Stimulated activated CD8-positive, alpha-beta memory T cell treated with anti-CD3 and anti-CD28 coated beads, Interleukin-7, amount 100 ng/mL, for 48 hours (primary cell): ENCODE results near the gene CHRNB4.
"Not testable (repeated sequence)": the region's sequence is repeated elsewhere in the genome, so short reads cannot be mapped to it uniquely, and the experiment has no call there.

Experiments used
- DNase-seq, 2 donors: peaks; one replicate each; pipeline ENCODE4 v3.0.0-alpha.2; 2020; ENCODE audit warnings: low read depth in 1 of 2; ENCODE audit errors: extremely low read depth in 1 of 2

CHRNB4 gene, protein sequence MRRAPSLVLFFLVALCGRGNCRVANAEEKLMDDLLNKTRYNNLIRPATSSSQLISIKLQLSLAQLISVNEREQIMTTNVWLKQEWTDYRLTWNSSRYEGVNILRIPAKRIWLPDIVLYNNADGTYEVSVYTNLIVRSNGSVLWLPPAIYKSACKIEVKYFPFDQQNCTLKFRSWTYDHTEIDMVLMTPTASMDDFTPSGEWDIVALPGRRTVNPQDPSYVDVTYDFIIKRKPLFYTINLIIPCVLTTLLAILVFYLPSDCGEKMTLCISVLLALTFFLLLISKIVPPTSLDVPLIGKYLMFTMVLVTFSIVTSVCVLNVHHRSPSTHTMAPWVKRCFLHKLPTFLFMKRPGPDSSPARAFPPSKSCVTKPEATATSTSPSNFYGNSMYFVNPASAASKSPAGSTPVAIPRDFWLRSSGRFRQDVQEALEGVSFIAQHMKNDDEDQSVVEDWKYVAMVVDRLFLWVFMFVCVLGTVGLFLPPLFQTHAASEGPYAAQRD

GRCh38 chr15:78641102-78641748 is at the start of gene CHRNB4:
Gene CHRNB4, minus strand, starts transcription at chr15:78641210. Its CDS starts 77 bp downstream, at chr15:78641133.
- DNase-seq = no peak

- no peak for DNase-seq
Measured at GRCh38 chr15:78689626-78690025, 48.6 kb upstream of the CHRNB4 start.

- no peak for DNase-seq
Measured at GRCh38 chr15:78685925-78686324, 44.9 kb upstream of the CHRNB4 start.

- no peak for DNase-seq
Measured at GRCh38 chr15:78685159-78685921, 44.3 kb upstream of the CHRNB4 start.

DNA sequence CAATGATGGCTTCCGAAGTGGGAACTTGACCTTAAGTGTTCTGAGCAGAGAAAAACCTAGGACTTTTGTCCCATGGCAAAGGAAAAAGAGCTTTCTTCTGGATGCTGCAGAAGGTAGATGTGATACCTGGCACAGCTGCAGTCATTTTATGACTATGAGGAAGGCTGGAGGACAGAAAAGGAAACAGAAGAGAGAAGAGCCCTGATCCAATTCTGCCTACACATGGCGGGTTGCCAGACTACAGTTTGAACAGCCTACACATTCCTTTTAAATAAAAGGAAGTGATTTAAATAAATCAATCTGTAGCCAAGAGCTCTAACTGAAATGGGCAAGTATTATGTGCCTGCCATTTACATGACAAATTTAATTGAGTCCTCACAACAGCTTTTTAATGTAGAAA is 43.6 kb upstream of the CHRNB4 start:
- DNase-seq = no peak

GRCh38 chr15:78683599-78683998 is 42.6 kb upstream of the CHRNB4 start:
- DNase-seq = not testable (repeated sequence)

DNA sequence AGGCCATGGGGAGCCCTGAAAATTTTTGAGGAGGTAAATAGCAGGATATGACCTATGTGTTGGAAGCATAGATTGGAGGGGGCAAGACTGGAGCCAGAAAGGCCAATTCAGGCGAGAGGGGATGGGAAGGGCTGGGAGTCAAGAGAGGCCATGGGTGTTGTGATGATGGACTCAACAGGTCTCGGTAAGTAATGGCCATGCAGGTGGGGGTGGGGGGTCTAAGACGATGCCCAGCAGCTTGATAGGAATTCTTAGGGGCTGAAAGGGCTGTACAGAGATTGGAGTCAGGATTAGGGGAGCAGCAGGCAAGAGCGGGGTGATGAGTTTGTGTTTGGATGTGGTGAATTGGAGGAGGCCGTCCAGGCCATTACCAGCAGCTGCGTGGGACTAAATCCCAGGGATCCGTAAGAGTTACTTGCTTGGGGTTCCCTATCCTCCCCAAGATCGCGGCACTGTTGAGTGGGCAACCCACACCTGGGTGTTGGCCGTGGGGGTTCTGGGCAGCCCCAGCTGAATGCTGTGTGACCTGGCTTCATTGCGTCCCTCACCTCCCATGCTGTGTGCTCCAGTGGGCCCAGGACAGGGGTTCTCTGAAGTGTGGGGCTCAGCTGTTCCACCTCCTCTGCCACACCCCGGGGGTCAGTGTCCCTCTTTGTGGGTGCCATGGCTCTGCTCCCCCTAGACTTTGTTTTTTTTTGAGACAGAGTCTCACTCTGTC is 41.8 kb upstream of the CHRNB4 start:
- no peak for DNase-seq

DNA sequence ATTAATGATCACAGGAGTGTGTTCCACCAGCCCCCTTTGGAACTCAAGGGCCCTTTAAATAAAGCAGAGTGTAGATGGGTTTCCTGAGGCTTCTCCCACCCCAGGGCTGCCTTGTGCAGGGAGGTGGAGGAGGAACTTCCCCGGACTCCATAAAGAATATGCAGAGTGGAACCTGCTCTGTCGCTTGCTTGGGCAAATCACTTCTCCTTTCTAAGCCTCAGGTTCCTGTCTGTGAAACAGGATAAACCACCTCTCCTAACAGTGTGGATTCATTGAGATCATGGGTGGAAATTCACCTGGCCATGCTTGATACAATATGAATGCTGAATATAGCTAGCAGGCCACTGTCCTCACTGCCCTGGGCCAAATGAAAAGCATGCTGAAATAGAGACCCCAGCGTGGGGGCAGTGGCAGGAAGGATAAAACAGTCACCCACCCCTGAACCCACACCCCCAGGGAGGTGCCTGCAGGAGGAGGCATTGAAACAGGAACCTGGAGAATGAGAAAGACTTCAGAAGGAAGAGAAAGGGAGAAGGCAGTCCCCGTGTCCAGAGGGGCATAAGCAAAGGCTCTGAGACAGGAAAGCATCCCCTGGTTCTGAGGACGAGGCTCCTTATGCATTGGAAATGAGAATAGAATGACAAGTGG is 41.1 kb upstream of the CHRNB4 start:
- DNase-seq = no peak

GRCh38 chr15:78681281-78682003 is 40.4 kb upstream of the CHRNB4 start:
- no peak for DNase-seq

GRCh38 chr15:78680431-78681075 is 39.5 kb upstream of the CHRNB4 start:
- no peak for DNase-seq

GRCh38 chr15:78679089-78679511 is 38.1 kb upstream of the CHRNB4 start:
- DNase-seq = no peak

- DNase-seq = no peak
Measured at GRCh38 chr15:78676424-78677110, 35.6 kb upstream of the CHRNB4 start.

GRCh38 chr15:78675617-78676360 is 34.8 kb upstream of the CHRNB4 start:
- DNase-seq = no peak

GRCh38 chr15:78675206-78675605 is 34.2 kb upstream of the CHRNB4 start:
- no peak for DNase-seq

DNA sequence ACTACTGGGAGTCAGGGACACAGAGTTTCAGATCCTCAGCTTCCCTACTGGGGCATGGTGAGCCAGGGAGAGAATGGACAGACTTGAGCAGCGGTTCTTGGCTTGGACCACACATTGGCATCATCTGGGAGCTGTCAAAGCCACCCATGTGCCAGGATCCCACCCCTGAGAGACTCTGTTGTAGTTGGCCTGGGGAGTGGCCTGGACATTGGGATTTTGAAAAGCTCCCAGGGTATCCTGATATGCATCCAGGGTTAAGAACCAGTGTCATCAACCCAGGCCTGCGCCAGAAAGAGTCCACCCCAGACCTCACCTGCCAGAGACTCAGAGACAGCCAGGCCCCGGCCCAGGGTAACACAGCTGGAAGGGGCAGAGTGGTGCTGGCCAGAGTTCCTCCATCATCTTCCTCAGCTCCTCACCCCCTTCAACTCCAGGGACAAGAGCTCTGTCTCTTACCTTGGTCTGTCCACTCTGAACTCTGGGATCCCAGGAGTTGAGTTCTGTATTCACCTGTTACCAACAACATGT is 33.0 kb upstream of the CHRNB4 start:
- DNase-seq = no peak

DNA sequence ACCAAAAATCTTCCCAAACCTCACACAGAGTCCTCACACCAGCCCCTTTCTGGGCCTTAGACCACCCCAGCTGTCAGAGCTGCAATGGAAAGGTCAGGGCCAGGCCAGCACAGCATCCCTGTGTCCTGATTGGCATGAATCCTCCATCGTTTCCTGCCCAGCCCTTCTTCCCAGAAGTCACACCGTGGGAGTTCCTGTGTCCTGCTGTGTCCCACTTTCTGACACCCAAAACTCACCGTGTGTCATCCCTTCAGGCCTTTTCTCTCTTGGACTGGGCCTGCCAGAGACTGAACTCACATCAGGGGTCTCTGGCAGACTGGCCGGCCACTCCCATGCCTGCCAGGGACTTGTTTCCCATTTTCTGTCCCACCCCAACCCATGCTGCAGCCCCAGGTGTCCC is 32.5 kb upstream of the CHRNB4 start:
- no peak for DNase-seq

DNA sequence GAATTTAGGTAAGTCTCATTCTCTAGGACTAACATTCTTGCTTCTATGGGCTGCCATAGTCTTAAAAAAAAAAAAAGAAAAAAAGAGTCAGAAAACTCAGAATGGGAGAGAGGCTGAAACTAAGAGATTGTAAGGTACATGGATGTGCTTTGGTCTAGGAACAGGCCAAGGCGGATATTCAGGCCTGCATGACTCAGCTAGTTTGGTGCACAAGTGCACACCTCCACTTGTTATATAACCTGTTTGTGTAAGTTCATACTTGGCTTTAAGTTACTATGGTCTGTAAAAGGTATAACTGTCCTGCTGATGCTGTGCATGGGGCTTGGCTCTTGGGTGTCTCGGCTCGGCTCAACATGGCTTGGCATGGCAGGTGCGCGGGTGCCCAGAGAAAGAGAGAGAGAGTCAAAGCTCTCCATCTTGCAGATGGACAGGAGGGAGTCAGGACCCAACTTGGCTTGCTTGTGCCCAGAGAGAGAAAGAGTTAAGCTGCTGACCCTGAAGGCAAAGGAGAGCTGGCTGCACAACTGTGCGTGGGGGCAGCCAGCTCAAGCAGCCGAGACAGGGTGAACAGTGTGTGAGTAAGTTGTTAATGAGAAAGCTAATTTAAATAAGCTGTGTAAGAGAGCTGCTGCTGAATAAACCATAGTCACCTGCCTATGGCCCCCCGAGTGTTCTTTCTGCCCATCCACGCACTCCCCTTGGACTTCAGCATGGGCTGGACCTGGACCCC is 31.4 kb upstream of the CHRNB4 start:
- DNase-seq = no peak
